SKM-1 (cell line): ENCODE results near the gene FAM83G.
"Not testable (repeated sequence)": the region's sequence is repeated elsewhere in the genome, so short reads cannot be mapped to it uniquely, and the experiment has no call there.

Source experiments
- DNase-seq: peaks from one replicate; lab custom pipeline; 2025; ENCODE audit not compliant: unreplicated experiment; lab: John Stamatoyannopoulos, UW

FAM83G gene

DNA sequence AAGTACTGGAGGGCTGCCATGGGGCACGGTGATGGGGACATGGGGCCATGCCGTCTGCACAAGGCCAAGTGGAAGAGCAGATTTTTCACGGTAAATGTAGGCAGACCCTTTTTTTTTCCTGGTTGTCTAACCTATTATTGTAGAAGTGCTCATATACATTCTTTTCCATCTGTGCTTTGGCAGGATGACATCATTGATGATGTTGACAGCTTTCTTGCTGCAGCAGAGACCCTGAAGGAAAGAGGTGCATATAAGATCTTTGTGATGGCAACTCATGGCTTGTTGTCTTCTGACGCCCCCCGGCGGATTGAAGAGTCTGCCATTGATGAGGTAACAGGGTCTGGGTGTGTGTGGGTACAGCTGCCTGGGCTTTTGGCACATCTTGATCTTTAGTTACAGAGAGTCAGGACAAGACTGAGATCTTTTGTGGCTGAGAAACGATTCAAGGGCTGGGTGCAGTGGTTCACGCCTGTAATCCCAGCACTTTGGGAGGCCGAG lies 75.9 kb downstream of the FAM83G start:
- no peak for DNase-seq

DNA sequence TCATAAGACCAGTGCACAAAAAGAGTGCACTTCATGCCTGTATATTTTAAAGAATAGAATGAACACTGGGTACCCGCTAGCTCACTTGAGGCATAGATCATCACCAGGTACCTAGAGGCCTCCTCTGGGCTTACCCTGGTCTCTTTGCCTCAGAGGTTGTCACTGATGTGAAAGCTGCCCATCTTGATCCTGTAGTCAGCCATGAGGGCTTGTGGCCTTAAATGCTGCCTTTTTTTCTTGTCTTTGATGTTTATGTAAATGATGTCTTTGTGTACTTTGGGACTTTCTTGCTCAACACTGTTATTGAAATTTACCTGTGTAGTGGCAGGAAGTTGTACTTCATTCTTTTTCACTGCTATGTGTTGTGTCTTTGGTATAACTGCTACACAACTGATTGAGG lies 79.4 kb downstream of the FAM83G start:
- no peak for DNase-seq

DNA sequence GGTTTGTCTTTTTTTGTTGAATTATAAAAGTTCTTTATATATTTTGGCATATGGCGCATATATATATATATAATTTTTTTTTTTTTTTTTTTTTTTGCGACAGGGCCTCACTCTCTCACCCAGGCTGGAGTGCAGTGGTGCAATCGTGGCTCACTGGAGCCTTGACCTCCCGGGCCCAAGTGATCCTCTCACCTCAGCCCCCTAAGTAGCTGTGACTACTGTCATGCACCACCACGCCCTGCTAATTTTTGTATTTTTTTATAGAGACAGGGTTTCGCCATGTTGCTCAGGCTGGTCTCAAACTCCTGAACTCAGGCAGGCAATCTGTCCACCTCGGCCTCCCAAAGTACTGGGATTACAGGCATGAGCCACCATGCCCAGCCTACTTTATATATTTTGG lies 82.0 kb downstream of the FAM83G start:
- DNase-seq: not testable (repeated sequence)

DNA sequence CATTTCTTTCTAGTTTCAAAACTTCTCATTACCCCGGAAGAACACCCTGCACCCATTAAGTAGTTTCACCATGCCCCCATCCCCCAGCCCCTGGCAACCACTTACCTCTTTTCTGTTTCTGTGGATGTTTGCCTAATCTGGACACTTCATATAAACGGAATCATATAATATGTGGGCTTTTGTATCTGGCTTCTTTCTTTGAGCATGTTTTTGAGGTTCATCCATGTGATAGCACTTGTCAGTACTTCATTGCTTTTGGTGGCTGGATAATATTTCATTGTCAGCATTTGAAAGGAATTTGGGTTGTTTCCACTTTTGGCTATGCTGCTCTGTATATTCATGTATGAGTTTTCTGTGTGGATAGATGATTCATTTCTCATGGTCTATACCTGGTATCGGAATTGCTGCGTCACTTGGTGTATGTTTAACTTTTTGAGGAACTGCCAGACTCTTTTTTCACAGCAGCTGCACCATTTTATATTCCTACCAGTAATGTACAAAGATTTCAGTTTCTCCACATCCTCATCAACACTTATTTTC lies 82.6 kb downstream of the FAM83G start:
- no peak for DNase-seq

DNA sequence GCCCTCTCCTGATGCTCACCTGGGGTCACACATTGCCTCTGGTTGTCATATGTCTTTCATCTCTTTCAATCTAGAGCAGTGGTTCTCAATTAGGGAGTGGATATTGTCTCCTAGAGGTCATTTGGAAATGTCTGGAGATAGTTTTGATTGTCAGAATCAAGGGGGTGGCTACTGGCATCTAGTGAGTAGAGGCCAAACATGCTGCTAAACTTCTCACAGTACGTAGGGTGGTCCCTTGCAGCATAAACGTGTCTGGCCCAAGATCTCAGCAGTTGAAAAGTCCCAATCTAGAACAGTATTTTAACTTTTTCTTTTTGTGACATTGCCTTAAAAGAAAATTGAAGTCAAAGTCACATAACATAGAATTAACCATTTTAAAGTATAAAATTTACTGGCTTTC lies 83.1 kb downstream of the FAM83G start:
- DNase-seq: no peak

DNA sequence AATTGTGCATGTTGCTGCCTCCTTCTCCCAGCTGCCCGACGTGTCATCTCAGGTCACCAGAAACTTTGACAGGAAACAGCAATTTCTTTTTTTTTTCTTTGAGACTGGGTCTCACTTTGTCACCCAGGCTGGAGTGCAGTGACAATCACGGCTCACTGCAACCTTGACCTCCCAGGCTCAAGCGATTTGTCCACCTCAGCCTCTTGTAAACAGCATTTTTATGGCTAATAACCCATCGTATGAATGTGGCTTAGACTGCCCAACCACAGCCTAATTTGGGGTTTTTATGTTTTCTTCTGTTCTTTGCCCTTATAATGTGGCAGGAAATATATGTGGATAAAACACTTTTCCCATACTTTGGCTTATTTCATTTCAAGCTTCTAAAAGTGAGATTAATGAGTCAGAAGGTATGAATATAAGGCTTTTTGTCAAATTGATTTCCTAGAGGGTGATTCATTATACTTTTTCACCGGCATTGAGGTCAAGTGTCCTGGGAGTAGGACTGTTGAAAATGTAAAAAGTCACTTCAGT lies 83.6 kb downstream of the FAM83G start:
- DNase-seq: no peak

DNA sequence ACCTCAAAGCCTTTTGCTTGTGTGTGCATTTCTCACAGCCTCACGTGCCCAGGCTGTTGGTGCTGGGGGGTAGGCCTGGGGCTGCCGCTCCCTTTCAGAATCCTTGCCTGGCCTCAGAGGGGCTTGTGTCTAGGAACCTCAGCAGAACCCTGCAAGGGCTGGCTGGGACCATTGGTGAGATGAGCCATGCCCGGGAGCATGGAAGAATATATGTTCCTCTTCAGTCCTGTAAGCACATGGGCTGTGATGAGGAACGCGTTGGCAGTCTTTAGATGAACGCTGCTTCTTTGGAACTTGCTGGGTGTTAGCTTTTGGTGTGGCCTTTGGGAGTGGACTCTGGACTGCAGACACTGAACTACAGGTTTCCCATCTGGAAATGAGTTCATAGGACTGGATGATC lies 84.6 kb downstream of the FAM83G start:
- no peak for DNase-seq
